IPS-20b (cell line): ENCODE data around the gene NEU3.
"Not testable (repeated sequence)": the region's sequence is repeated elsewhere in the genome, so short reads cannot be mapped to it uniquely, and the experiment has no call there.

Experiments
- H3K27ac ChIP-seq: one replicate; pipeline ENCODE4 v1.5.1; 2013; ENCODE audit warnings: low read length
- H3K27me3 ChIP-seq: 2 replicates; pipeline ENCODE4 v1.6.1; 2013; ENCODE audit warnings: mild to moderate bottlenecking, low read length, inconsistent platforms; ENCODE audit not compliant: insufficient read depth
- H3K36me3 ChIP-seq: 2 replicates; pipeline ENCODE4 v1.6.1; 2013; ENCODE audit warnings: low read depth, mild to moderate bottlenecking, inconsistent platforms, low read length, moderate library complexity; ENCODE audit not compliant: insufficient read depth
- H3K4me1 ChIP-seq: 2 replicates; pipeline ENCODE4 v1.6.1; 2013; ENCODE audit warnings: mild to moderate bottlenecking, control low read depth, inconsistent platforms, low read length, moderate library complexity; ENCODE audit not compliant: insufficient read depth
- H3K4me3 ChIP-seq: 2 replicates; pipeline ENCODE4 v1.5.1; 2013; ENCODE audit warnings: mild to moderate bottlenecking, low read length, inconsistent platforms
- H3K9ac ChIP-seq: 2 replicates; pipeline ENCODE4 v1.6.1; 2013; ENCODE audit warnings: low read depth, mild to moderate bottlenecking, inconsistent platforms, low read length, moderate library complexity
- H3K9me3 ChIP-seq: 2 replicates; pipeline ENCODE4 v1.6.1; 2013; ENCODE audit warnings: mild to moderate bottlenecking, low read depth, low read length, inconsistent platforms; ENCODE audit not compliant: insufficient read depth

The NEU3 gene

DNA sequence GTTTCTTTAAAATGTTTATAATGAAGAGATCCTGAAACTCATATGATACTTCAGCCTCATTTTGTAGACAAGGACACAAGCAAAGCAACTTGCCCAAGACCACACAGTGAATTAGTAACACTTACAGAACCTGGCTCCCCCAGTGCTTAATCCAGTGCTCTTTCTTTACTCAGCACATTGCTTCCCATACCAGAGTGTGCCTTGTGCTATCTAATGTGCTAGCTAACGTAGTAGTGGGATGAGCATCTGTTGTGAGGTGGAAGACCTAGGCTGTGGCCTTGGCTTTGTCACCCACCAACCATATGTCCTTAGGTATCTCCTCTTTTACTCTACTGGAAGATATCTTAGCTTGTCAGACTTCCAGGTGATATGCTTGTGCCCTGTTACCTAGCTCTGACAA, 34.5 kb upstream of the NEU3 start:
- Histone ChIP-seq H3K27me3 (no peaks in the 10 kb centered on the region), H3K27ac (no peak overlapping the region), H3K9me3 (no peaks in the 10 kb centered on the region), H3K4me1 (0 out of 2 replicates have a peak, but pooled peaks cover 6% of the 10 kb centered on the region), H3K4me3 (no peak overlapping the region), H3K36me3 (peaks cover 23% of the 10 kb centered on the region), H3K9ac (no peak overlapping the region)

GRCh38 chr11:74956397-74957015, 32.2 kb upstream of the NEU3 start:
- Histone ChIP-seq H3K4me3 (no peak overlapping the region), H3K9ac (no peak overlapping the region), H3K36me3 (peaks cover 27% of the 10 kb centered on the region), H3K27me3 (no peaks in the 10 kb centered on the region), H3K4me1 (0 out of 2 replicates have a peak, but pooled peaks cover 4% of the 10 kb centered on the region), H3K9me3 (no peaks in the 10 kb centered on the region), H3K27ac (no peak overlapping the region)

GRCh38 chr11:74957937-74958629, 30.6 kb upstream of the NEU3 start:
- no peak overlapping the region for H3K4me3 ChIP-seq
- H3K27me3 ChIP-seq: no peaks in the 10 kb centered on the region
- H3K9ac ChIP-seq: no peak overlapping the region
- H3K27ac ChIP-seq: no peak overlapping the region
- no peaks in the 10 kb centered on the region for H3K9me3 ChIP-seq
- H3K4me1 ChIP-seq: 0 out of 2 replicates have a peak, but pooled peaks cover 4% of the 10 kb centered on the region
- H3K36me3 ChIP-seq: peaks cover 20% of the 10 kb centered on the region; the same call in 1 of the 2 replicates

- H3K36me3 ChIP-seq: peaks cover 27% of the 10 kb centered on the region; the same call in 1 of the 2 replicates
- H3K4me1 ChIP-seq: not testable (repeated sequence)
Measured at GRCh38 chr11:74960128-74960527, 28.6 kb upstream of the NEU3 start.

DNA sequence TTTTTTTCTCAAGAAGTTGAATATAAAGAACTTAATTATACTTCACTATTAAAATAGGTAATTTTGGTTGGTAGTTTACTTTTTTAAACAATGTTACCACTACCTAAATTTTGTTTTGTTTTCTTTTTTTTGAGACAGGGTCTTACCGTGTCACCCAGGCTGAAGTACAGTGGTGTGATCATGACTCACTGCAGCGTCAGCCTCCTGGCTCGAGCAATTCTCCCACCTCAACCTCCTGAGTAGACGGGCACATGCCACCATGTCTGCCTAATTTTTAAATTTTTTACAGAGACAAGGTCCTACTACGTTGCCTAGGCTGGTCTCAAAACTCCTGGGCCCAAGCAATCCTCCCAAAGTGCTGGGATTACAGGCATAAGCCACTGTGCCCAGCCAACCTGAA, 22.1 kb upstream of the NEU3 start:
- no peaks in the 10 kb centered on the region for H3K27me3 ChIP-seq
- peaks cover 61% of the 10 kb centered on the region for H3K36me3 ChIP-seq
- no peak overlapping the region for H3K9ac ChIP-seq
- no peak overlapping the region for H3K27ac ChIP-seq
- no peak overlapping the region for H3K4me3 ChIP-seq
- H3K9me3 ChIP-seq: no peaks in the 10 kb centered on the region
- H3K4me1 ChIP-seq: no peaks in the 10 kb centered on the region

More at GRCh38 chr11:74960128-74960527, 28.6 kb upstream of the NEU3 start:
- H3K9me3 ChIP-seq, H3K27me3 ChIP-seq, H3K9ac ChIP-seq, H3K4me3 ChIP-seq, H3K27ac ChIP-seq: not testable (repeated sequence)

DNA sequence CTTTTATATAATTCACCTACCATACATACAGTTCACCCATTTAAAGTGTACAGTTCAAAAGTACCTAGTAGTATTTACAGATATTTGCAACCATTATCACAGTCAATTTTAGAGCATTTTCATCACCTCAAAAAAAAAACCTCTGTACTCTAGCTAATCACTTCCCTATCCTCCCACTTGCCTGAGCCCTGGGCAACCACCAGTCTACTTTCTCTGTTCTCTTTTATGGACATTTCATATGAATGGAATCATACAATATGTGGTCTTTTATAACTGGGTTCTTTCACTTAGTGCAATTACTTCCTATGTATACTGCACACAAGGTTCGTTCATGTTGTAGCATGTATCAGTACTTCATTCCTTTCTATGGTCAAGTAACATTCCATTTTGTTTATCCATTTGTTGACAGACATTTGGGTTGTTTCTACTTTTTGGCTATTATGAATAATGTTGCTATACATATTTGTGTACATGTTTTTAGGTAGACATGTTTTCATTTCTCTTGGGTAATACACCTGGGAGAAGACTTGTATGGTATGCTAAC, 17.8 kb upstream of the NEU3 start:
- no peaks in the 10 kb centered on the region for H3K27me3 ChIP-seq
- H3K9ac ChIP-seq: no peak overlapping the region
- no peak overlapping the region for H3K27ac ChIP-seq
- H3K36me3 ChIP-seq: peaks cover 80% of the 10 kb centered on the region
- H3K4me3 ChIP-seq: no peak overlapping the region
- H3K4me1 ChIP-seq: no peaks in the 10 kb centered on the region
- no peaks in the 10 kb centered on the region for H3K9me3 ChIP-seq

- H3K9me3 ChIP-seq: no peaks in the 10 kb centered on the region
- H3K4me3 ChIP-seq: no peak overlapping the region
- no peak overlapping the region for H3K9ac ChIP-seq
- no peaks in the 10 kb centered on the region for H3K27me3 ChIP-seq
- peaks cover 80% of the 10 kb centered on the region for H3K36me3 ChIP-seq
- no peak overlapping the region for H3K27ac ChIP-seq
- H3K4me1 ChIP-seq: no peaks in the 10 kb centered on the region
Measured at GRCh38 chr11:74971424-74971823, 17.3 kb upstream of the NEU3 start.

DNA sequence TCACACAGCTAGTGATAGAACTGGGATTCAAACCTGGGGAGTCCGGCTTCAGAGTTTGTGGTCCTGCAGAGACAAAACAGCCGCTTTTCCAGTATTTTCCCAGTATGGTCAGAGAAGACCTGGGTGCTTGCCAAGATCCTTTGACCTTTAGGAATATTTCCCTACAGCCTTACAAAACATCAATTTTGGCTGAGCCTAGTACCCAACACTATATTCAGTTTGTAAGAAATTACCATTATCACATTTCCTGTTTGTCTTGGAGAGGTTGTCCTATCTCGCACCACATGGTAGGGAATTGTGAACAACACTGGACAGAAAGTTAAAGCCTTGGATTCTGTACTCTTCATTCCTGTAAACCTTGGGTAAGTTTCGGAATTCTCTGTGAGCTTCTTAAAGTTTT, 10.7 kb upstream of the NEU3 start:
- H3K27me3 ChIP-seq: no peaks in the 10 kb centered on the region
- H3K9ac ChIP-seq: no peak overlapping the region
- no peak overlapping the region for H3K27ac ChIP-seq
- H3K4me3 ChIP-seq: no peak overlapping the region
- H3K36me3 ChIP-seq: peaks cover 66% of the 10 kb centered on the region
- H3K4me1 ChIP-seq: no peaks in the 10 kb centered on the region
- no peaks in the 10 kb centered on the region for H3K9me3 ChIP-seq

DNA sequence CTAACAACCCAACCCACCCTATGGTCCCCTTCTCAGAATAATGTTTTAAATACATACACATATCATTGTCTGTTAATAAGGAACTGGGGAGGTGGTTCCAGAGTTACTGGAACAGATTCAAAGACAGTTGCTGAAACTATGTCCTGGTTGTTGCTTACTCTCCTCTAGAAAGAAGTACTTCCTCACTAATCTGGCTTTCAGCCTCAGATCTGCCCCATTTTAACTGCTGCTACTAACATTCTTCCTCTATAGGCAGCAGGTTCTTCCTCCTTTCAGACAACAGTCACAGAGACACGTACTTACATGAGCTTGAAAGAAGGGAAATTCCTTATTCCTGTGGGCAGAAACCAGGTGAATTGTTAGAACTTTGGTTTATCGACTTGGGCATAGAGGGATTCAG, 8.1 kb upstream of the NEU3 start:
- Histone ChIP-seq H3K9ac (no peak overlapping the region), H3K4me3 (no peak overlapping the region), H3K27ac (no peak overlapping the region), H3K36me3 (peaks cover 43% of the 10 kb centered on the region), H3K9me3 (no peaks in the 10 kb centered on the region), H3K4me1 (no peaks in the 10 kb centered on the region), H3K27me3 (no peaks in the 10 kb centered on the region)

- no peaks in the 10 kb centered on the region for H3K27me3 ChIP-seq
- no peak overlapping the region for H3K27ac ChIP-seq
- no peaks in the 10 kb centered on the region for H3K9me3 ChIP-seq
- H3K9ac ChIP-seq: no peak overlapping the region
- no peak overlapping the region for H3K4me3 ChIP-seq
- H3K36me3 ChIP-seq: peaks cover 33% of the 10 kb centered on the region
- no peaks in the 10 kb centered on the region for H3K4me1 ChIP-seq
Measured at GRCh38 chr11:74981888-74982287, 6.8 kb upstream of the NEU3 start.

- no peaks in the 10 kb centered on the region for H3K27me3 ChIP-seq
- H3K27ac ChIP-seq: no peak overlapping the region
- H3K9me3 ChIP-seq: no peaks in the 10 kb centered on the region
Measured at GRCh38 chr11:74984070-74984469, 4.7 kb upstream of the NEU3 start.

GRCh38 chr11:74984730-74985129, 4.0 kb upstream of the NEU3 start:
- no peaks in the 10 kb centered on the region for H3K27me3 ChIP-seq
- no peak overlapping the region for H3K4me3 ChIP-seq

More at GRCh38 chr11:74984070-74984469, 4.7 kb upstream of the NEU3 start:
- Histone ChIP-seq H3K9ac (no peak overlapping the region), H3K4me3 (no peak overlapping the region), H3K36me3 (peaks cover 19% of the 10 kb centered on the region), H3K4me1 (no peaks in the 10 kb centered on the region)

More at GRCh38 chr11:74984730-74985129, 4.0 kb upstream of the NEU3 start:
- Histone ChIP-seq H3K36me3 (peaks cover 12% of the 10 kb centered on the region), H3K4me1 (peaks cover 3% of the 10 kb centered on the region), H3K27ac (no peak overlapping the region), H3K9ac (no peak overlapping the region), H3K9me3 (no peaks in the 10 kb centered on the region)
